Muscle of back (tissue), 11 donors: ENCODE results near the gene GALC. TPM values are rescaled to one million over a fixed set of nuclear protein-coding genes. Genes with fewer than 3 reads are reported as not detected.

Source experiments
- DNase-seq, 3 donors: peaks; one replicate each; pipeline versions ENCODE4 v3.0.0 to v3.0.0-alpha.2; 2013
- polyA plus RNA-seq, 10 donors: library from polyadenylated mRNA; unstranded; fragments of 120-200 nt; gene quantifications; one replicate each; pipeline ENCODE4 v1.2.1, GENCODE V29; 2013; ENCODE audit not compliant: insufficient read length in 10 of 10

The GALC gene
- polyA plus RNA-seq, 10 donors, result 20.9 to 25.9 (median 23.0) TPM

DNA sequence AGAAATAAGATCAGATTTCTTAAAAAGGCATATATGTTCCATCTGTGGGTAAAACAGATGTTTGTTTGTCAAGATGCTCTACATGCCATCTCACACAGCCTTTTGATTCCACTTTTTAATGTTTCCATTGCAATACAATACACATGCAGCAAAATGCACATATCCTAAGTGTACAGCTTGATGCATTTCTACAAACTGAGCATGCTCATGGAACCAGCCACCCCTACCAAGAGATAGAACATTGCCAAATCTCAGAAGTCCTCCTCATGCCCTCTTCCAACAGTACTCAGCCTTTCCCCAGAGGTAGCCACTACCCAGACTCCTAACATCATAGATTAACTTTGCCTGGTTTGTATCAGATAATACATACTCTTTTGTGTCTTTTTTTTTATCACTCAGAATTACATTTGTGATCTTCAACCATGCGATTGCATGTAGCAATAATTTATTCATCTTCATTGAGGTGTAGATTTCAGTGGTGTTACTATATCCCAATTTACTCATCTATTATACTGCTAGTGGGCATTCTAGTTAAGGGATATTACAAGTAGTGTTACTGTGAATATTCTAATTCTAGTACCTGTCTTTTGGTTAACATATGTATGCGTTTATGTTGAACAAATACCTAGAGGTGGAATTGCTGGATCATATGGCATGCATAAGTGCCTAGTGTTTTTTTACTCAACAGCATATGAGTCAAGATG, 15.2 kb upstream of the GALC start:
- no peak for DNase-seq

- DNase-seq, result no peak
Observed at GRCh38 chr14:88007608-88008007, 14.6 kb upstream of the GALC start.

- no peak for DNase-seq
Observed at GRCh38 chr14:88005978-88006851, 13.2 kb upstream of the GALC start.

- no peak for DNase-seq
Observed at GRCh38 chr14:88005050-88005481, 12.1 kb upstream of the GALC start, which contains the start of gene GPR65. Gene GPR65 (plus strand): TSS chr14:88005135. CDS start chr14:88010848, 5,713 bp downstream.

- DNase-seq, result no peak
Observed at GRCh38 chr14:88004506-88005036, 11.6 kb upstream of the GALC start.

DNA sequence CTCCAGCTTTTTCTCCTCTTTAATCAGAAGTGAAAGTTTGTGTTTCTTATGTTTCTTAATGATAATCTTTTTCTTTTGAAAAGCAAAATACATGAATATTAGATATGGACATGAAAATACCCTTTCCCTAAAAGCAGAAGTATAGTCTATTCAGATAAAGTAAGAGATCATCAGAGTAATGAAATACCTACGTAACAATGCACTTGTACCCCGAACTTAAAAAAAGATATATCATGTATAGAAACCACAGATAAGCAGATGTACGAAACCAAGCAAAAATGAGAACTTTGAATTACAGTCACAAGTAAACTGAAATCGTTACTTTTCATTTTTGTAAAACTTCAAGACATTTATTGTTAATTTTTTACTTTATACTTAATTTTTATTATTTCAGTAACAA, 10.4 kb upstream of the GALC start:
- DNase-seq, result no peak

DNA sequence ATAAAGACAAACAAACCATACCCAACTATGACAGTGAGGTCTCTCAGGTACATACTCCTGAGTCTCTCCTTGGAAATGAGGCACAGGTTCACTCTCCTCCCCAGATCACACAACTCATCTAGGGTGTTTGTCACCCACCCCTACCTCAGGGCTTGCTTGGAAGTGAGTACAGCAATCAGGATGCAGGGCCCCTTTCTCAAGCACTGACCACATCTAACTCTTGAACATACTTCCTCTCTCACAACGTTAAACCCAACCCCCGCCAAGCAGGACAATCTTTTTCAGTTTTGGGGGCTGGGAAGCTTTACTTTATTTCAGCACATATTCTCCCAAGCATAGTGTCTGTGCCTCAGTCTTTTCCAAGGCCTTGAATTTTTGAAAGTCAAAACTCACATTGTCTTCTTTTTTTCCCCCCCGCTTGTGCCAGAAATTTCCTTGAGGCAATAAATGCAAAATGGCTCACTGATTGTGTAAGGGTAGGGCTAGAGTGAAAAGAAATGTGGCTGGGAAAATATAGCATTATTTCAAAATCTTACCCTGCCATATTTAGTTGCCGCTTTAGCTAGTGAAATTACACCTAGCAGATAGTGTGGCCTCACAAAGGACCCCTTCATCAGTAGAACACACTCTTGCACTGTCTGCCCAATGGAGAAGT, 9.6 kb upstream of the GALC start:
- no peak for DNase-seq

DNA sequence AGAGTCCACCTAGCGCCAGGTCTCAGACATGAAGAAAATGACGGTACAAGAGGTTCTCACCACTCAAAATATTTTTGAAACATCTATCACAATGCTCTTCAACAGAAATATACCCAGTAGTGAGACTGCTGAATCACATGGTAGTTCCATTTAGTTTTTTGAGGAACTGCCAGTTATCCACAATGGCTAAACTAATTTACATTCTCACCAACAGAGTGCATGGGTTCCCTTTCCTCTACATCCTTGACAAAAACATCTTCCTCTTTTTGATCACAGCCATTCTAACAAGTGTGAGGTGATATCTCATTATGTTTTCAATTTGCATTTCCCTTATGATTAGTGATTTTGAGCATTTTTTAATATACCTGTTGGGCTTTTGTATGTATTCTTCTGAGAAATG, 6.3 kb upstream of the GALC start:
- no peak for DNase-seq

- no peak for DNase-seq
Observed at GRCh38 chr14:87998482-87998881, 5.5 kb upstream of the GALC start.

- DNase-seq, result no peak
Observed at GRCh38 chr14:87996291-87996592, 3.3 kb upstream of the GALC start.

GRCh38 chr14:87995500-87996290, 2.7 kb upstream of the GALC start:
- no peak for DNase-seq

DNA sequence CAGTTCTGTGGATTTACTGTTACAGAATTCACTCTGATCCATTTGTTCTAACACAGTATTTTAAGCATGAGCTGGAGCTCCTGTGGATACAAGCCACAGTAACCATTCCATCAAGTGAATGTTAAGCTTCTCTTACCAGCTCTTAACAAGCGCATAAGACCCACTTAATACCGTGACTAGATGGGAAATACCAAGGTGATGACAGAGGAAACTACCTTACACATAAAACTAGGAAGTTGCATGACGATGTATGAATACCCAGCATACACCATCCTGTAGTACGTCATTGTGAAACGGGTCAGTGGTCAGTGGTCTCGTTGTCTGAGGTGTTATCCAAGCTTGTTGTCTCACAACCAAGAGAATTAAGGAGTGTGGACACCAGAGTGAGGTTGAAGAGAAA, 2.0 kb upstream of the GALC start:
- DNase-seq, result no peak

DNA sequence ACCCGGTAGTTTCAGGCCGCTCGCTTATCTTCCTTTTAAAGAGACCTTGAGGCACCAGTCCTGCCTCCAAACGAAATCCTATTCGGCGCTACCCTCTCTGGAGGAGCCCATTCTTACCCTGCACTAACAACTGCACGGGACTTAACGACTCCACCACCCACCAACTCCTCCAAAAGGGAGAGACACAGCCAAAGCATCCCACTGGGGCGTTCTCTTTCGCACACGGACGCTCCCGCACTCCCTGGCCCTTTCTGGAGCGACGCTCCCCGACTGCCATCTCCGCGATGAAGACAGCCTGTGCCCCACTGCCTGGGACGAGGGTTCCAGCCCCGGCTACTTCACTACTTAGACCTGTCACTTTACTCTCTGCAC, 650 bp downstream of the GALC start:
- peak in 1 of 3 donors; percentile 15 for DNase-seq

GRCh38 chr14:87990682-87991081, 2.3 kb downstream of the GALC start:
- no peak for DNase-seq

DNA sequence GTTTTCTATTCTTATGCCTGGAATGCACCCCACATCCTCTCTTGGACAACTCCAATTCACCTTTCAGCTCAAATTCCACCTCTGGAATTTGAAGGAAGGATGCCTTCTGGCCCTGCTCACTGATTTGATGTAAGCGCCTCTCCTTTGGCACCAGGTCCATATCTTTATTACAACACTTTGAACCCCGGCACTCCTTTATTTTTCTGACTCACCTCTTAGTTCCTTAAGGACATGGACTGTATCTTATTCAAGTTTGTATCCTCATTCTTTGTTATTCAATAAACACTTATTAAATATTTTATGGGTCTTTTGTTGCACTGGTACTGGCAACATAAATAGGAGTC, 3.1 kb downstream of the GALC start:
- no peak for DNase-seq

- DNase-seq, result no peak
Observed at GRCh38 chr14:87989221-87989955, 3.6 kb downstream of the GALC start.

DNA sequence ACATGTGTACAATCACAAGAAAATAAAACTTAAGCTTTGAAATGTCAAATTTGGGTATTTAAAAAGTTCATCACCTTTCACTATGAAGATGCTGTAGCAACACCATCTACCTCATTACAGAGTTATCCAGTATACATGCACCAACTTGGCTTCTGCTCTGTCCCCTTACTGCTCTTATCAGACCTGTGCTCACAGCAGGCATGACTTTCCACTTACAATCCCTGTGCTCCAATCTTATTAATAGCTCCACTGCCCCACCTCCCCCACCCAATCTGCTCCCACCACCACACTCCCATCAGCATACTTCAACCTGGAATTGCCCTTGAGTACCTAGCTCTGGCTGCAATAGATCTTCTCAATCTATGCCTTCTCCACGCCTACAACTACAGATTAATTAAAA, 13.3 kb downstream of the GALC start:
- no peak for DNase-seq

DNA sequence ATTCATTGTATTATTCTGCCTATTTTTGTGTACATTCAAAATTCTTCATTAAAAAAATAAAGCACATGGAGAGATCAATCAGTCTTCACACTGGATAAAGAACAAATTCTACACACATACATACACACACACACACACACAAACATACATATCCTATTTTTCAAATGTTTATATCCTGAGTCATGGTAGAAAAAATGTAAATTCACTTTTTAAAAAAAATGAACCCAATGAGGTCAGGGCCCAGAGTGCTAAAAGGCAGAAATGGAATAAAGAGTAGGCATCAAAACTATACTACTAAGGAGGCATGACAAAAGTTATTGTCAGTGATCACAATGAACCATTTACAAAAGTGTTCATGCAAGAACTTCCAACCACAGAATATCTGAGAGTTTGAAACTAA, 17.3 kb downstream of the GALC start:
- no peak for DNase-seq

DNA sequence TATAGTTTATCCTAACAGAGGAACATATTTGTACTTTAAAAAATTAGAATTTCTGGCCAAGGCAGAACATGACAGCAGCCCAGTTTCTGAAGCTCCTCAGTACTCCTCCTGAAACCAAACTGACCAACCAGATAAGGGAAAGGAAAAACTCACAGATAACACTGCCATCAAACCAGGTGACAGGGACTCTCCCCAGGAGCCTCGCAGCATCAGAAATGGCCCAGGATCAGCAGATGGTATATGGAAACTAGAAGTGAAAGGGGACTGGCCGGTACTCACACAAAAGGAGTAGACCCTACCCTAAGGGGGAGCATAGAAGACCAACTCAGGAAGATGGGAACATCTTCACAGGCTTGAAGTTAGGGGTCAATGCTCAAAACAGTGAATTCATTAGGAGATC, 22.0 kb downstream of the GALC start:
- DNase-seq, result no peak

DNA sequence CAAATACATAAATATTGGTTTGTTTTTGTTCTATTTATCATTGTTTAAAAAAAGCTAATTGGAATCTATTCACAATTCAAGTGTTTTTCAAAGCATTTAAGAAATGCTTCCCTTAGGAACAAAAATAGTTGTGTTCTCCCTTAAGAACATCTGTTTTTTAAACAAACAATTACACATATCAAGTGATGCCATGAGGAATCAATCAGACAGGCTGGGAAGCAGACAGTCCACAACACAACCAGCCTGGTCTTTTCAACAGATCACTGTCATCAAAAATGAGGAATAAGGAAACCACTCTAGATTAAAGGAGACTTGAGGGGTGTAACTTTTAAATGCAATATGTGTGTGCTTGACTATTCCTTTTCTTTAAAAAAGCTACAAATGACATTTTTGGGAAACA, 25.5 kb downstream of the GALC start:
- DNase-seq, result no peak

- DNase-seq, result no peak
Observed at GRCh38 chr14:87966816-87967215, 26.2 kb downstream of the GALC start.
